Stromal cell of bone marrow (primary cell): ENCODE results near the gene MRC2.

Source experiments
- DNase-seq: peaks from one replicate; pipeline ENCODE4 v3.0.0-alpha.2; 2012; ENCODE audit warnings: low read depth

MRC2 gene

GRCh38 chr17:62723842-62724241 lies 96.4 kb downstream of the MRC2 start:
- no peak for DNase-seq

GRCh38 chr17:62724398-62725146 lies 97.1 kb downstream of the MRC2 start:
- DNase-seq = no peak

- DNase-seq = no peak
Observed at GRCh38 chr17:62725791-62726249, 98.3 kb downstream of the MRC2 start.

- DNase-seq = no peak
Observed at GRCh38 chr17:62727916-62728672, 100.6 kb downstream of the MRC2 start.

- DNase-seq = no peak
Observed at GRCh38 chr17:62732125-62732524, 104.7 kb downstream of the MRC2 start.

- no peak for DNase-seq
Observed at GRCh38 chr17:62735044-62735651, 107.7 kb downstream of the MRC2 start.

- DNase-seq = no peak
Observed at GRCh38 chr17:62737513-62737912, 110.0 kb downstream of the MRC2 start.

- no peak for DNase-seq
Observed at GRCh38 chr17:62738281-62738680, 110.8 kb downstream of the MRC2 start.

GRCh38 chr17:62739645-62740388 lies 112.3 kb downstream of the MRC2 start:
- no peak for DNase-seq

GRCh38 chr17:62741290-62741689 lies 113.8 kb downstream of the MRC2 start:
- no peak for DNase-seq
